Subcutaneous adipose tissue (tissue), 4 donors: ENCODE results near the gene ADARB2. TPM values are rescaled to one million over a fixed set of nuclear protein-coding genes. Genes with fewer than 3 reads are reported as not detected.

Source experiments
- total RNA-seq, 4 donors: library from RNA; depleted of rRNA; stranded (reverse); fragments of >200 nt; gene quantifications; one replicate each; pipeline ENCODE4 v1.1.0, GENCODE V29; 2016
- TF ChIP-seq, protein P1 (sequence below): fragments of 450-650 bp; IDR thresholded peaks from one replicate; pipeline ENCODE4 v1.5.1; 2016; ENCODE audit warnings: low read depth, mild to moderate bottlenecking, control low read depth, antibody characterized with exemption, moderate library complexity

ADARB2 gene
- total RNA-seq, 4 donors from 2014 or later, result under 0.01 to 0.65 (median 0.44) TPM; not detected in 1

DNA sequence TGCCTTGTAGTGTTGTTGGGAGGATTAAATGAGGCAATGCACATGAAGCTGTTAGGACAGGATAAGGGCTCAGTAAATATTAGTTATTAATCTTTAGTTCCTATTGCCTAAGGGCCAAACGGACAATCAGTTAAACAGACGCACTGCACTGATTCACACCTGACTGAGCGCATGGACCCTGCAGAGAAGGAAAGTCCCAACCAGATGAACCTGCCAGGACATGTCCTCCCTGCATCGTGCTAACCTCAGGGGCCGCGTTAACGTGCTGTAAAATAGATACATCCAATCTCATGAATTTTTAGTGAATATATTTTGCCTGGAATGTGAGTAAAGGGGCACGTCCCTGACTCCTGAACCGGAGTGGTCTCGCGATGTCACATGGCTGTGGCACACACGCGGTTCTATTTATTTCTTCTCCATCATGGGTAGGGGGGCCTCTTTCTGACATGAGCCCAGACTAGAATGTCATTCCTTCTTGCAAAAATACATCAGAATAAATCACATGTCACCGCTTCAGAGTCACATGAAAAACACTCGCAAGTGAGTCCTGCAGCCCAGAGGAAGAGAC, 12.3 kb downstream of the ADARB2 start:
- TF ChIP-seq, protein P1, sequence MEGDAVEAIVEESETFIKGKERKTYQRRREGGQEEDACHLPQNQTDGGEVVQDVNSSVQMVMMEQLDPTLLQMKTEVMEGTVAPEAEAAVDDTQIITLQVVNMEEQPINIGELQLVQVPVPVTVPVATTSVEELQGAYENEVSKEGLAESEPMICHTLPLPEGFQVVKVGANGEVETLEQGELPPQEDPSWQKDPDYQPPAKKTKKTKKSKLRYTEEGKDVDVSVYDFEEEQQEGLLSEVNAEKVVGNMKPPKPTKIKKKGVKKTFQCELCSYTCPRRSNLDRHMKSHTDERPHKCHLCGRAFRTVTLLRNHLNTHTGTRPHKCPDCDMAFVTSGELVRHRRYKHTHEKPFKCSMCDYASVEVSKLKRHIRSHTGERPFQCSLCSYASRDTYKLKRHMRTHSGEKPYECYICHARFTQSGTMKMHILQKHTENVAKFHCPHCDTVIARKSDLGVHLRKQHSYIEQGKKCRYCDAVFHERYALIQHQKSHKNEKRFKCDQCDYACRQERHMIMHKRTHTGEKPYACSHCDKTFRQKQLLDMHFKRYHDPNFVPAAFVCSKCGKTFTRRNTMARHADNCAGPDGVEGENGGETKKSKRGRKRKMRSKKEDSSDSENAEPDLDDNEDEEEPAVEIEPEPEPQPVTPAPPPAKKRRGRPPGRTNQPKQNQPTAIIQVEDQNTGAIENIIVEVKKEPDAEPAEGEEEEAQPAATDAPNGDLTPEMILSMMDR, result no peak

DNA sequence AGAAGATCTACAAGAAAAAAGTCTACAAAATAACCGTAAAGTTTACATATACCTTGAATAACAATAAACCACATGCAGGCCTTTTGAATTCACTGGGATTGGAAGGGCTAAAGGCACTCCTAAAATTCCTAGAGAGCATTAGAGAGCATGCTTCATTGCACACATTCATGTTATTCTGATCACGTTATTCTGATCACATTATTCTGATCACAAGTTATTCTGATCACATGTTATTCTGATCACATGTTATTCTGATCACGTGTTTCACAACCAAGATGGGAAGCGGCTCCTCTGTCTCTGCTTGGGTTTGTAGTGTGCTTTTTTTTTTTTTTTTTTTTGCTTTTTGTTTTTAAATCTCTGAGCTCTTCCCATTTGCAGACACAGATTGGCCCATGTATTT, 20.5 kb downstream of the ADARB2 start:
- TF ChIP-seq, protein P1, result no peak

DNA sequence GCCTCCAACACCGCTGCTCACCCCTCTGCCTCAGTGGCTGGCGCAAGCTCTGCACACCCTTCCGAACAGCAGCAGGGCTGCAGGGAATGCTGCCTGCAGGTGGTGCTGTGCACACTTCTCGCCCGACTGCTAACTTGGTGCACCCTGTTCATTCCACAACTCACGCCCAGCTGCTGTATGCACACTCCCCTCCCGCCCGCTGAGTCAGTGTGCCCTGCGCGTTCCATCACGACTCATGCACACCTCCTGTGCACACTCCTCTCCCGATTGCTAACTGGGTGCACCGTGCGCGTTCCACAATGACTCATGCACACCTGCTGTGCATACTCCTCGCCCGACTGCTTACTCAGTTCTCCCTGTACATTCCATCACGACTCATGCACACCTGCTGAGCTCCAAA, 21.5 kb downstream of the ADARB2 start:
- TF ChIP-seq, protein P1, result no peak

DNA sequence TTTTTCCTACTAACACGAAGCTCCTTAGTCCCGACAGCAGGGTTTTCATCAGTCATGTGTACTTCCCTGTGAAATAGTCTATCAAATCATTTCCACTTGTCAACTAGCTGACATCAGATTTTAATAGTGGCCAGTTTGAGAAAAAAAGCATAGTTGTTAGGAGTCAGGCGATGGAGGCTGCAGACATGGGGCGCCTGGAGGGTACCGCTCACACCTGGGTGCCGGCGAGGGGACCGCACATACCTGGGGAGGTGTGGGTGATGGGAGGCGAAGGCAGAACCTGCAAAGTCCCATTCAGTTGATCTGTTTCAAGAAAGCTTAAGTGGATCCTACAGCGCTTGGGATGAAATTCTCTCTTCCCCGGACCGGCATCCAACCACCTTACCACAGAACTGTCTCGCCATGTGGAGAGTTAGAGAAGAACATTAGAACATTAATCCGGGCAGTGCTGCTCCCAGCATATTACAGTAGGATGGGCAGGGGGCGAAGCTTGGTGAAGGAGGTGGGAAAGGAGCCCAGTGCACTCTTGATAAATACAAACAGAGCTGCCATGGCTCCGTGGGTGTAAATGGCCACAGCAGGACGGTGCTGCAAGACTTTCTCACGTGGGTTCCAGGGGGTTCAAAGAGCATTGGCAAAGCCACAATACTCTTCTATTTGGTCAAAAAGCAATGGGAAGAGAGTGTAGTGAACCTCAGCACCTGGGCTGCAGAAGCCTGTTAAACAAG, 24.2 kb downstream of the ADARB2 start:
- TF ChIP-seq, protein P1, result no peak

DNA sequence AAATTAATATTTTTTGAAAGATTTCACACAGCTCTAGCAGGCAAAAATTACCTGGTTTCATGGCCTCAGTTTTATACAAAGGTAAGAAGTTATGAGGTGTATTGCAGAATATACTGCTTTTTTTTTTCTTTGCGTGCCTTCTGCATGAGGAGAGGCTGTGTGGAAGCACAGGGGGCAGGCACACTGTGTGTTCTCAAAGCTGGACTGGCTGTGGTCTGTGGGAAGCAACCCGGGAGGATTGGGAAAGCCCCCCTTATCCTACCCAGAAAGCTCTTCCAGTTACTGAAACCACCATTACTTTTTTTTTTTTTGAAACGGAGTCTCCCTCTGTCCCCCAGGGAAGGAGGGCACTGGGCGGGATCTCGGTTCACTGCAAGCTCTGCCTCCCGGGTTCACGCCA, 25.0 kb downstream of the ADARB2 start:
- TF ChIP-seq, protein P1, result no peak

DNA sequence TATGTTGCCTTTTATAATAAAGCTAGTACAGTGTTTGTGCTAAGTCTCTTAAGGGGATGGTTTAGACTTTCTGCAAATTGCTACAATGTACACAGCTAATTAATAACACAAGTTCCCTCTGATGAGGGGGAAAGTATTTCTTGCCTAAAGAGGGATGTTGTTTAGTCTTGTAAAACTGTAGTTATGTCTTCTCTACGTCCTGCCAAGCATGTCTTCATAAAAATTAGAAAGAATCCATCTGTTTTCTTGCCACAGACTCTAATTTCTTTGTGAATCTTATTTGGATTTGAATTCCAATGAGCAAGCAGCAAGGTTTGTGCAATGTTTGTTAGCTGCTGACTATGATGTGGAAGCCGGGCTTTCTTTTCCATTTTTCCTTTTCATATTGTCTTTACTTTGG, 28.2 kb downstream of the ADARB2 start:
- TF ChIP-seq, protein P1, result no peak

DNA sequence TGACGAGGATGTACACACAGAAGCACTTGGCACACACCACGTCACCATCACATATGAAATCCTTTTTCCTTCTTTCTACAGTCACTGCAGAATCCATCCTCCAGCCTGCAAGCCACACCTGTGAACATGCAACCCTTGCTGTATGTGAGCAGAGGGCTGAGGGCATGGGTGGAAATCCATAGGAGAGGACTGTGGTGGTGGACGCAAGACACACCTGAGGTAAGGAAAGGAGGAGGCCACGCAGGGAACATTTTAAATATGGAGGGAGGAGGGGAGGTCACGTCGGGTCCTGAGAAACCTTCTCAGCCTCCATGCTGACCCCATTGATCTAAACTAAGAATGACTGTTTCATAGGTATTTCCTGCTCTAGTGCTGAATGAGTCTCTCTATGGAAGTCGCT, 28.6 kb downstream of the ADARB2 start:
- TF ChIP-seq, protein P1, result no peak
